Keratinocyte (primary cell): Measurements from ENCODE around the gene PARN. TPM values are rescaled to one million over a fixed set of nuclear protein-coding genes. Genes with fewer than 3 reads are reported as not detected.

Experiments used
- DNase-seq: peaks from one replicate; pipeline ENCODE4 v3.0.0-alpha.2; 2011; ENCODE audit warnings: low read depth, missing footprints, low spot score
- FAIRE-seq: peaks from 2 replicates; lab custom pipeline; 2011; peaks lifted over from hg19 to GRCh38; lab: Jason Lieb, UNC
- H2AFZ ChIP-seq: 2 replicates; pipeline ENCODE4 v1.6.0; 2012; ENCODE audit warnings: low read length, control low read depth, inconsistent platforms; ENCODE audit not compliant: control insufficient read depth
- H3K27ac ChIP-seq: 2 replicates; pipeline ENCODE4 v1.5.1; 2011; ENCODE audit warnings: low read length; ENCODE audit not compliant: control insufficient read depth, insufficient read depth
- H3K27me3 ChIP-seq: 3 replicates; pipeline ENCODE4 v1.6.0; 2011; ENCODE audit warnings: low read length; ENCODE audit not compliant: control insufficient read depth, insufficient read depth; ENCODE audit errors: extremely low read depth
- H3K36me3 ChIP-seq, 2 experiments: 2 replicates in 1 of 2; 3 replicates in 1 of 2; pipeline ENCODE4 v1.5.1; 2011; ENCODE audit warnings: low read length in 2 of 2, mild to moderate bottlenecking in 1 of 2; ENCODE audit not compliant: control insufficient read depth in 2 of 2, insufficient read depth in 2 of 2; ENCODE audit errors: extremely low read depth in 1 of 2
- H3K4me1 ChIP-seq: 3 replicates; pipeline ENCODE4 v1.5.1; 2011; ENCODE audit warnings: low read length; ENCODE audit not compliant: control insufficient read depth, insufficient read depth; ENCODE audit errors: extremely low read depth
- H3K4me2 ChIP-seq: 3 replicates; pipeline ENCODE4 v1.6.0; 2011; ENCODE audit warnings: low read depth, low read length; ENCODE audit not compliant: control insufficient read depth, insufficient read depth; ENCODE audit errors: extremely low read depth
- H3K4me3 ChIP-seq, 3 experiments: fragments of 200-600 bp in 1 of 3; sonication (generic) in 1 of 3; 2 replicates in 2 of 3; 3 replicates in 1 of 3; pipeline ENCODE4 v1.5.1; 2011 to 2016; ENCODE audit warnings: low read length in 3 of 3, mild to moderate bottlenecking in 3 of 3, control low read depth in 2 of 3, inconsistent platforms in 1 of 3, low read depth in 1 of 3, mixed read lengths in 1 of 3, mixed run types in 1 of 3, moderate library complexity in 1 of 3; ENCODE audit not compliant: control insufficient read depth in 2 of 3, insufficient read depth in 2 of 3; ENCODE audit errors: extremely low read depth in 1 of 3
- H3K79me2 ChIP-seq: 2 replicates; pipeline ENCODE4 v1.6.0; 2012; ENCODE audit warnings: low read length; ENCODE audit not compliant: control insufficient read depth, insufficient read depth
- H3K9ac ChIP-seq: 3 replicates; pipeline ENCODE4 v1.6.0; 2011; ENCODE audit warnings: low read length; ENCODE audit not compliant: control insufficient read depth, insufficient read depth; ENCODE audit errors: extremely low read depth
- H3K9me1 ChIP-seq: 3 replicates; pipeline ENCODE4 v1.6.0; 2011; ENCODE audit warnings: low read length; ENCODE audit not compliant: control insufficient read depth, insufficient read depth; ENCODE audit errors: extremely low read depth
- H3K9me3 ChIP-seq: 2 replicates; pipeline ENCODE4 v1.5.1; 2012; ENCODE audit warnings: low read depth, low read length; ENCODE audit not compliant: control insufficient read depth
- H4K20me1 ChIP-seq: 3 replicates; pipeline ENCODE4 v1.6.0; 2011; ENCODE audit warnings: low read length; ENCODE audit not compliant: control insufficient read depth, insufficient read depth; ENCODE audit errors: extremely low read depth
- EZH2 ChIP-seq: IDR thresholded peaks from one replicate; pipeline ENCODE4 v1.6.1; 2012; ENCODE audit warnings: inconsistent platforms, mild to moderate bottlenecking, low read length, moderate library complexity
- dilution Hi-C: fragments of 300-500 bp; cut with MboI; formaldehyde crosslinking; loops from one replicate; pipeline ENCODE4 v1.7.0; 2020; ENCODE audit warnings: low sequenced_read_pairs; ENCODE audit not compliant: extremely low pct_ligation_motif_present
- polyA plus RNA-seq, 5 experiments: library from polyadenylated mRNA; depleted of rRNA in 3 of 5; stranded (reverse) in 3 of 5; stranded (forward) in 1 of 5; unstranded in 1 of 5; fragments of >200 nt; gene quantifications; 1 replicate in 1 of 5; 2 replicates in 3 of 5; 3 replicates in 1 of 5; pipeline versions ENCODE4 v1.2.1 to v1.2.3, GENCODE V29; 2011 to 2012; ENCODE audit warnings: missing spikeins in 2 of 5, low read depth in 1 of 5, low replicate concordance in 1 of 5
- TF ChIP-seq, protein P1 (sequence below), 3 experiments: IDR thresholded peaks in 1 of 3; conservative IDR thresholded peaks in 1 of 3; optimal IDR thresholded peaks in 1 of 3; 2 replicates in 2 of 3; 3 replicates in 1 of 3; pipeline versions ENCODE3 to v1.5.1; 2011; ENCODE audit warnings: low read length in 3 of 3, mild to moderate bottlenecking in 3 of 3, moderate library complexity in 2 of 3, control low read depth in 1 of 3, inconsistent platforms in 1 of 3; ENCODE audit not compliant: insufficient read depth in 2 of 3; ENCODE audit errors: extremely low read depth in 1 of 3

The PARN gene
- polyA plus RNA-seq, 1 donor (not counting 4 experiments of a cell fraction or from before 2014, with no cell fraction given), result 40.8 TPM

DNA sequence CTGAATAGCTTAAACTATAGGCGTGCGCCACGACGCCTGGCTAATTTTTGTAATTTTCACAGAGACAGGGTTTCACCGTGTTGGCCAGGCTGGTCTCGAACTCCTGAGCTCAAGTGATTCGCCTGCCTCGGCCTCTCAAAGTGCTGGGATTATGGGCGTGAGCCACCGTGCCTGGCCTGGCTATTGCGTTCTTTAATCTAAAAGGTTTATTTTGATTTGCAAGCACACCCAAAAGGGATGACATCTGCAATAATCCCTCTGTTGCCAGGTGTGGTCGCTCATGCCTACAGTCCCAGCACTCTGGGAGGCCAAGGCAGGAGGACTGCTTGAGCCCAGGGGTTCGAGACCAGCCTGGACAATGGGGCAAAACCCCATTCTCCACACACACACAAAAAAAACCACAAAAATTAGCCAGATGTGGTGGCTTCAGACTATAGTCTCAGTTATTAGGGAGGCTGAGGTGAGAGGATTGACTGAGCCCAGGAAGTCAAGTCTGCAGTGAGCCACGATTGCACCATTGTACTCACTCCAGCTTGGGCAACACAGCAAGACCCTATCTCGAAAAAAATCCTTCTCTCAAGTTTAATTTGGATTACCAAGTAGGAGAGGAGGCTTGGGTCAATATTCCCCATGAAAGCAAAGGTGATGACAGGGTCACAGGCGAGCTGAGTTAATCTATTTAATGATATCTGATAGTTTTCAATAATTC lies 144.1 kb downstream of the PARN start:
- dilution Hi-C loops, result no loop called here
- DNase-seq (no peak), FAIRE-seq (no peak)
- Histone ChIP-seq H4K20me1 (no peaks in the 10 kb centered on the region), H3K9me1 (no peaks in the 10 kb centered on the region), H3K79me2 (peaks cover 2% of the 10 kb centered on the region), H3K4me1 (peaks cover 25% of the 10 kb centered on the region), H3K4me2 (peak overlapping the region; percentile 79), H3K9ac (no peak overlapping the region), H2AFZ (peak overlapping the region; percentile 49), H3K27ac (peak overlapping the region; percentile 66), H3K4me3 (peak overlapping the region in 1 of 3 experiments; percentile 37), H3K36me3 (peaks cover 5 to 6% of the 10 kb centered on the region in 2 experiments), H3K27me3 (no peaks in the 10 kb centered on the region), H3K9me3 (no peaks in the 10 kb centered on the region)
- TF ChIP-seq EZH2, result no peak
- TF ChIP-seq, protein P1, sequence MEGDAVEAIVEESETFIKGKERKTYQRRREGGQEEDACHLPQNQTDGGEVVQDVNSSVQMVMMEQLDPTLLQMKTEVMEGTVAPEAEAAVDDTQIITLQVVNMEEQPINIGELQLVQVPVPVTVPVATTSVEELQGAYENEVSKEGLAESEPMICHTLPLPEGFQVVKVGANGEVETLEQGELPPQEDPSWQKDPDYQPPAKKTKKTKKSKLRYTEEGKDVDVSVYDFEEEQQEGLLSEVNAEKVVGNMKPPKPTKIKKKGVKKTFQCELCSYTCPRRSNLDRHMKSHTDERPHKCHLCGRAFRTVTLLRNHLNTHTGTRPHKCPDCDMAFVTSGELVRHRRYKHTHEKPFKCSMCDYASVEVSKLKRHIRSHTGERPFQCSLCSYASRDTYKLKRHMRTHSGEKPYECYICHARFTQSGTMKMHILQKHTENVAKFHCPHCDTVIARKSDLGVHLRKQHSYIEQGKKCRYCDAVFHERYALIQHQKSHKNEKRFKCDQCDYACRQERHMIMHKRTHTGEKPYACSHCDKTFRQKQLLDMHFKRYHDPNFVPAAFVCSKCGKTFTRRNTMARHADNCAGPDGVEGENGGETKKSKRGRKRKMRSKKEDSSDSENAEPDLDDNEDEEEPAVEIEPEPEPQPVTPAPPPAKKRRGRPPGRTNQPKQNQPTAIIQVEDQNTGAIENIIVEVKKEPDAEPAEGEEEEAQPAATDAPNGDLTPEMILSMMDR (optimal IDR thresholded peaks at IDR 0.05 in 1 of 3, IDR thresholded peaks at IDR 0.05 in 1 of 3, conservative IDR thresholded peaks at IDR 0.05 in 1 of 3; ENCODE audit: extremely low read depth in 1 of 3, insufficient read depth in 2 of 3, low read length in 3 of 3), result no peak

DNA sequence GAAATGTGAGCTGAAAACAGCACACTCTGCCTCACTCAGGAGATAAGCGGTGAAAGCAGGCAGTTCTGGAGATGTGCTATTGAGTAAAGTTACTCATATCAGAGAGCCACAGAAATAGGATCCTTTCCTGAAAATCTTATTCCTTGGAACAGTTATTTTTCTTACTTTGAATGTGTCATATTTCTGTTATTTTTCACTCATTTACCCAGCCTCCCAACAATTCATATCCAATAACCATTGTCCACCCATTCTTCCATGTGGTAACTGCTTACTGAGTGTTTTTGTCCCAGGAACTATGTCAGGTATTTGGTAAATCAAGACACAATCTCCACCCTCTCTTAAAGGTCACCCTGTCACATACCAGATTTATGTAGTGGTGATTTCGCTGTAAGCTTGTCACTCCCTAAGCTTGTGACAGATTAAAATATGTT lies 144.9 kb downstream of the PARN start:
- DNase-seq, result no peak
- H3K4me2 ChIP-seq, result no peak overlapping the region
- H4K20me1 ChIP-seq, result no peaks in the 10 kb centered on the region
- no peak overlapping the region for H3K9ac ChIP-seq
- no peak overlapping the region for H3K27ac ChIP-seq
- no peaks in the 10 kb centered on the region for H3K9me3 ChIP-seq
- dilution Hi-C loops, result no loop called here
- H3K79me2 ChIP-seq, result peaks cover under 1% of the 10 kb centered on the region
- H3K4me1 ChIP-seq, result peaks cover 25% of the 10 kb centered on the region
- H2AFZ ChIP-seq, result no peak overlapping the region
- no peaks in the 10 kb centered on the region for H3K9me1 ChIP-seq
- H3K4me3 ChIP-seq, result no peak overlapping the region
- no peak for FAIRE-seq
- TF ChIP-seq EZH2, result no peak
- TF ChIP-seq, protein P1 (optimal IDR thresholded peaks at IDR 0.05 in 1 of 3, IDR thresholded peaks at IDR 0.05 in 1 of 3, conservative IDR thresholded peaks at IDR 0.05 in 1 of 3; ENCODE audit: extremely low read depth in 1 of 3, insufficient read depth in 2 of 3, low read length in 3 of 3), result no peak
- H3K36me3 ChIP-seq, result peaks cover 5 to 6% of the 10 kb centered on the region in 2 experiments
- no peaks in the 10 kb centered on the region for H3K27me3 ChIP-seq
